GM20000 (cell line): ENCODE data around the gene MRTO4.
"Not testable (repeated sequence)": the region's sequence is repeated elsewhere in the genome, so short reads cannot be mapped to it uniquely, and the experiment has no call there.

Experiments
- DNase-seq: peaks from one replicate; pipeline ENCODE4 v3.0.0; 2012; ENCODE audit warnings: low spot score
- TF ChIP-seq, protein P1 (sequence below): IDR thresholded peaks from 2 replicates; pipeline ENCODE4 v1.5.1; 2012; ENCODE audit warnings: mild to moderate bottlenecking, control low read depth; ENCODE audit errors: extremely low read depth, missing control alignments

MRTO4 gene

DNA sequence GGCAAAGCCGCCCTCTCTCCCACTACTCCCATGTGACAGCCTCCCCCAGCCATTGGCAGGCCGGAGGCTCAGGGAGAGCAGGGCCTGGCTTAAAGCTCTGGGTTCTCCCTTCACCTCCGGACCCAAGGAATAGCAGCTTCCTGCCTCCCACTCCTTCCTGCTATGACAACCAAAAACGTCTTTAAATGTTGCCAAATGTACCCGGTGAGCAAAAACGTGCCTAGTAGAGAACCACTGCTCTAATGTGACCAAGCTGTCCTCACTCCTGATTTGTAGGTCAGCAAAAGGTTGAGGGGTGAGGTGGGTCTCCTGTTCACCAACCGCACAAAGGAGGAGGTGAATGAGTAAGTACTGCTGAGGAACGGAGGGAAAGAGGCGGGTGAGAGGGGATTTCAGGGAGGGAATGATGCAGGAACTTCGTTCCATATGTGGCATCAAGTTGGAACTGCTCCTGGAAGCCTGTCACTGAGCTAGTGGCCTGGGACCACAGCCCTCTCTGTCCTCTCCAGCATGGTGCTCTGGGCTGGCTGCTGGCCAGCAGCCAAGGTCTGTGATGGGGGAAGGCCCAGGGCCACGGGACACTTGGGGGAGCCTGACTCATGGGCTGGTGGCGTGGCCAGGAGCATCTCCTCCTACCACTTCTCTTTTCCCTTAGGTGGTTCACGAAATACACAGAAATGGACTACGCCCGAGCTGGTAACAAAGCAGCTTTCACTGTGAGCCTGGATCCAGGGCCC, 5.7 kb downstream of the MRTO4 start:
- TF ChIP-seq, protein P1, sequence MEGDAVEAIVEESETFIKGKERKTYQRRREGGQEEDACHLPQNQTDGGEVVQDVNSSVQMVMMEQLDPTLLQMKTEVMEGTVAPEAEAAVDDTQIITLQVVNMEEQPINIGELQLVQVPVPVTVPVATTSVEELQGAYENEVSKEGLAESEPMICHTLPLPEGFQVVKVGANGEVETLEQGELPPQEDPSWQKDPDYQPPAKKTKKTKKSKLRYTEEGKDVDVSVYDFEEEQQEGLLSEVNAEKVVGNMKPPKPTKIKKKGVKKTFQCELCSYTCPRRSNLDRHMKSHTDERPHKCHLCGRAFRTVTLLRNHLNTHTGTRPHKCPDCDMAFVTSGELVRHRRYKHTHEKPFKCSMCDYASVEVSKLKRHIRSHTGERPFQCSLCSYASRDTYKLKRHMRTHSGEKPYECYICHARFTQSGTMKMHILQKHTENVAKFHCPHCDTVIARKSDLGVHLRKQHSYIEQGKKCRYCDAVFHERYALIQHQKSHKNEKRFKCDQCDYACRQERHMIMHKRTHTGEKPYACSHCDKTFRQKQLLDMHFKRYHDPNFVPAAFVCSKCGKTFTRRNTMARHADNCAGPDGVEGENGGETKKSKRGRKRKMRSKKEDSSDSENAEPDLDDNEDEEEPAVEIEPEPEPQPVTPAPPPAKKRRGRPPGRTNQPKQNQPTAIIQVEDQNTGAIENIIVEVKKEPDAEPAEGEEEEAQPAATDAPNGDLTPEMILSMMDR: no peak
- no peak for DNase-seq

DNA sequence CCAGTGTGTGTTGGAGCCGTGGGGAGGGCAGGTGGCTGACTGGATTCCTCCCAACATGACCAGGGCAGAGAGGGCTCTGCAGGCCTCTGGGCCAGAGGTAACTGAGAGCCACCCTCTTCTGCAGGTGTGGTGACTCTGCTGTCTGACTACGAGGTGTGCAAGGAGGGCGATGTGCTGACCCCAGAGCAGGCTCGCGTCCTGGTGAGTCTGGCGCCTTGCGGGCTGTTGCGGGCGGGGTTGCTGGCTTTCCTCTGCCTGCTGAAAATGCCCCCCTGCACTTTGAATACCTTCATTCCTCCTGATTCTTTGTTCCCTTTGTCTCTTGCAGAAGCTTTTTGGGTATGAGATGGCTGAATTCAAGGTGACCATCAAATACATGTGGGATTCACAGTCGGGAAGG, 6.7 kb downstream of the MRTO4 start:
- TF ChIP-seq, protein P1: no peak
- DNase-seq: no peak

DNA sequence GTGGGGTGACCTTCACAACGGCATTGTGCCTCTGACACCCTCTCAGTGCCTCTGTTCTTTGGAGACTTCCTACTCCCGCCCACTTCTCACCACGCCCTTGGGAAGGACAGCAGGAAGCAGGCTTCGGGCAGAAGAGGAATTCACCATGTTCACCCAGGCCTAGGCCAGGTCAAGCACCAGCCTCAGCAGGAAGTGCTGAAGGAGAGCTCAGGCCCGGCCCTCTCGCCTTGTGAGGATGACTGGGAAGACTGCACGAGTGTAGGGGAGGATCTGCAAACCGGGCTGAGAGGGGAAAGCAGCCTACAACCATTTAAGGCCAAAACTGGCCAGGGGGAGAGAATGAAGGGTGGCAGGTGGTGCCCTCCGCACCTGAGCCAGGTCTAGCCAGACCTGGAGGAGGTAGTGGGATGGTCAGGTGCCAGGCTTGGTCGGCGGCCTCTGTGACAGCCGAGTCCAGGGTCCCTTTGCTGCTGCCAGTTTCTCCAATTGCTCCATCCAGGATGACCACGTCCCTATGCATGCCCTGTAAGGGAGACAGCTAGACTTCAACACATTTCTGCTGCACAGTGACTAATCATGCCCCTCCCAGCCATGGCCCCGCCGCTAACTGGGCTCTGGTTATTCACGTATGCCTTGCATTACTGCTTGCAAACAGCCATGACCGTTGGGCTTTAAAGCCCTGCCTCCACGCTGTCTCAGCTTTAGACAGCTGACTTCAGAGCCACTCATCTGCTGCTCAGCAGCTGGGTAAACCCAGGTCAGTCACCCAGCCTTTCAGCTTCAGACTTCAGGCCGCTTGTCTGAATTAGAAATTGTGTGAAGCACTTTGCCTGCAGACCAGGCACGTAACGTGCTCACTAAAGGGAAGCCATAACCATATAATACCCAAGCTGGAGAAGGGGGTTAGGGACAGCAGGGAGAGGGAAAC, 8.9 kb downstream of the MRTO4 start:
- TF ChIP-seq, protein P1: no peak
- no peak for DNase-seq

DNA sequence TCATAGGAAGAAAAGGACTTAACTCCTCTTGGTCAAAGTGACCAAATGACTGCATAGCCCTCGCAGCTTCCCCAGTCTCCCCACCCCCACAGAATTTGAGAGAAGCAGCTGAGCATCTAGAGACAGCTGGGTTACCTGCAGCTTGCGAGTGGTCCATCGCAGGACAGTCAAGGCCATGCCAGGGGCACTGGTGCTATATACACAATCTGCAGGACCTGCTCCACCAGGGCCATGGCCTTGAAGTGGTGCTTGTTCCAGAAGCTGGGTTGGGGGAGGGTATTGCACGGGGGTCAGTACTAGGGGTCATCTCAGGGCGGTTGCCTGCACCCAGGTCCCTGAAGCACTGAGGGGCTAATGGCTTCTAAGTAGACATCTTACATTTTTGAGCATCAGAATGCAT, 10.4 kb downstream of the MRTO4 start:
- no peak for DNase-seq
- TF ChIP-seq, protein P1: no peak

DNA sequence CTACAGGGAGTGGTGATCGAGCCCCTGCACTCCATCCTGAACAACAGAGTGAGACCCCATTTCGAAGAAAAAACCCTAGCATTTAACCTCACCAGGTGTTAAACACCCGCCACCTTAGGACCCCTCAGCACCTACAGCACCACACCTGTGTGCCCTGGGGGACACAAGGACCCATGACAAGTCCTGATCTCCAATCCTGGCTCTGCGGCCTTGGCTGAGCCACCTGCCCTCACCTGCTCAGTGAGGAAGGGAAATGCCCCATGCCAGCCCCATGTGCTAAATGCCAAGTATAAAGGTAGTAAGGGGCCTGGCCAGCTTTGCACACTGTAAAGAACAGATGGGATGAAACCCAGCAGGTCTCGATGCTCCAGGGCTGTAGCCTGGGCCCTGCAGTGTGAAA, 11.1 kb downstream of the MRTO4 start:
- TF ChIP-seq, protein P1: no peak
- DNase-seq: no peak

DNA sequence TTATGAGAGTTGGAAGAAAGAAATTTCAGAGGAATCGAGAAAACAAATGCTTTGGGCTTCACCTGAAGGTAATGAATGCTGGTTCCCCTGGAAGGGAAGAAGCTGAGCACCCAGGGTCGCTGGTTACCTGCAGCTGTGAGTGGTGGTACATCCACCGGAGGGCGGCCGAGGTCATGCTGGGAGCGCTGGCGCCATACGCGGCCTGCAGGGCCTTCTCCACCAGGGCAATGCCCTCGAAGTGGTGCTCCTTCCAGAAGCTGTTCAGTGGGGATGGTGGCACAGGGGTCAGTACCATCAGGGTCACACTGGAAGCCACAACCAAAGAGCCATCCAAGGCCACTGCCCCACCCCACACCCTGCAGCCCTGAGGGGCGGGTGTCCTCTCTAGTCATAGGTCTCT, 16.8 kb downstream of the MRTO4 start:
- no peak for DNase-seq
- TF ChIP-seq, protein P1: no peak

DNA sequence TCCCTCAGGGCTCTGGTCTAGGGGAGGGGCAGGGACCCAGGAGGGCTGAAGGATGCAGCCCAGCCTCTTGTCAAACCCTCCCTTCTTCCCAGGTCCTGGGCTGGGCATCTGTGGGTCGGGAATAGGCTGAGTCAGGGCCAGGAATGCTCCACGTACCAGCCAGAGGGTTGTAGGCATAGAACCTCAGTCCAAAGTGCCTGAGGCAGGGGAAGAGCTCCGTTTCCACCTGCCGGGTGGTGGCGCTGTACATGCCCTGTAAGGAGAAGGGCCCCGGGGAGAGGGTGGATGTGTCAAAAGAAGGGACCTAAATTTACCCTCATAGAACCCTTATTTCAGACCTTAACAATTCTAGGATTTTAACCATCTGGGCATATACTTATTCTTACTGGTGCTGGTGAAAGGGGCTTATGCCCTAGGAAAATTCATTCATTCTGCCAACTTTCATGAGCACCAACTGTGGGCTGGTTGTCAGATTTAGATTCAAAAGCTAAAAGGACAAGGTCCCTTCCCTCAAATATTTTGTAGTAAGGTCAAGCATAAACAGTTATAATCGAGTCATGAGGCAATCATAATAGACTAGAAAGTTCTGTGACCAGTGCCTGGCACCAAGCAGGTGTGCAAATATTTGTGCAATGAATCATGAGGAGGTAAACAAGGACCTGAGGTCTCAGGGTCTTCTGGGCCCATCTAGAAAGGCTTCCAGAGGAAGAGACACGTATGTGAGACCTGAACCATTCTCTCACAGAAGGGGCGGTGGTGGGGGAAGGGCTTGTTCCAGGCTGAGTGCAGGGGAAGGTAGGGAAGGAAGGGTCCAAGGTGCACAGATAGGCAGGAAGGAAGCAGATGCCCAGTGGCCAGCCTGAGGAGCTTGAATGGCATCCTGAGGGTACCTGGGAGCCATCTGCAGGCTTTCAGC, 18.1 kb downstream of the MRTO4 start:
- not testable (repeated sequence) for DNase-seq

DNA sequence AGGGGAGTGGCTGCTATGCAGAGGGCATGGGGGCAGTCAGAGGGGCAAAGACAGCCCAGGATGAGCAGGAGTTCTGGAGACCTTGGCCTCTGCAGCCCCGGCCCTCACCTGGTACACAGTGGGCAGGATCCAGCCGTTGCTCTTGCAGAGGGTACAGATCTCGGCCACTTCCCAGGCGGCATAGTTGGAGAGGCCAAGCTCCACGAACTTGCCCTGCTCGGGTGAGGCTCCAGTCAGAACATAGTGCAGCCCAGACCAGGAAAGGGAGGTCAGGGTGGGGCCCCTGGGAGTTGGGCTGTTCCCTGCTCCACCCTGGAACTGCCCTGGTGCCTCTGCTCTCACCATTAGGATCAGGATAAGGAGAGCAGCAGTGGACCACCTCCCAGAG, 18.7 kb downstream of the MRTO4 start:
- DNase-seq: not testable (repeated sequence)
